ENCODE measurements around the gene ZNF592. TPM values are rescaled to one million over a fixed set of nuclear protein-coding genes. Genes with fewer than 3 reads are reported as not detected.

Gene ZNF592
- total and polyA plus RNA-seq, 2 of the 13 experiments (the other 11 are each of a cell fraction or from before 2014, with no cell fraction given), result 8.2 to 9.8 TPM

- H3K4me3 ChIP-seq (replicated peaks in 1 of 3; ENCODE audit: insufficient read depth in 1 of 3, low read depth in 2 of 3, low read length in 3 of 3), result no peak overlapping the region
- intact Hi-C loops (cut with micrococcal nuclease; ENCODE audit: unreplicated experiment) (no loop called here), in situ Hi-C loops (cut with HindIII; ENCODE audit: extremely low pct_ligation_motif_present, low pct_unique_long_range_greater_than_20kb) (no loop called here)
- no peak for FAIRE-seq
- no peaks in the 10 kb centered on the region for H3K4me1 ChIP-seq (ENCODE audit: insufficient read depth, low read length)
- peaks cover 33 to 71% of the 10 kb centered on the region in 2 experiments for H3K36me3 ChIP-seq (replicated peaks in 1 of 2; ENCODE audit: control insufficient read depth in 1 of 2, insufficient read depth in 2 of 2, low read length in 2 of 2)
- H3K27me3 ChIP-seq (ENCODE audit: control insufficient read depth in 1 of 2, insufficient read depth in 2 of 2, low read length in 2 of 2), result no peaks in the 10 kb centered on the region; a peak in 1 of 5 replicates
- TF ChIP-seq FOXP4 (CRISPR knock-in tag; IDR thresholded peaks at IDR 0.05) (no peak), HDAC2 (CRISPR knock-in tag; IDR thresholded peaks at IDR 0.05) (no peak), BCLAF1 (IDR thresholded peaks at IDR 0.05) (no peak), MLLT10 (CRISPR knock-in tag; IDR thresholded peaks at IDR 0.05) (no peak), HMGXB4 (CRISPR knock-in tag; IDR thresholded peaks at IDR 0.05; ENCODE audit: borderline replicate concordance in 1 of 2, low read depth in 1 of 2) (no peak), ATF2 (CRISPR knock-in tag; IDR thresholded peaks at IDR 0.05) (no peak), ZSCAN12 (CRISPR knock-in tag; IDR thresholded peaks at IDR 0.05) (no peak), ZBTB39 (CRISPR knock-in tag; IDR thresholded peaks at IDR 0.05) (no peak)
- ChIA-PET CTCF (ENCODE audit: low intra/inter-chr PET ratio, low total read pairs) (no interaction called here), POLR2A (no interaction called here)
- no peak overlapping the region for H3K9ac ChIP-seq (ENCODE audit: insufficient read depth, low read depth, low read length)
- H3K79me2 ChIP-seq (ENCODE audit: insufficient read depth, low read length), result no peaks in the 10 kb centered on the region
- H3K27ac ChIP-seq (ENCODE audit: extremely low read length, insufficient read depth, low read length), result no peak overlapping the region
- no TSS peak for BruUV-seq (replicated peaks)
- ATAC-seq, result peak; percentile 26; the same call in 1 of the 3 replicates
- no peak for DNase-seq (ENCODE audit: low spot score)
- H3K9me3 ChIP-seq (ENCODE audit: low read length), result no peaks in the 10 kb centered on the region
- no peak overlapping the region for H2AFZ ChIP-seq (ENCODE audit: low read length)
- no peaks in the 10 kb centered on the region for H4K20me1 ChIP-seq (ENCODE audit: insufficient read depth, low read length)
- H3K4me2 ChIP-seq (ENCODE audit: low read depth, low read length), result no peak overlapping the region
- 92% methylated on average over 10 of the region's 10 CpGs for WGBS (ENCODE audit: low lambda C conversion rate)
Measured at GRCh38 chr15:84799511-84800187, 51.3 kb downstream of the ZNF592 start.
